Epithelial cell of esophagus (primary cell): Measurements from ENCODE around the gene TADA3.

Source experiments
- DNase-seq: peaks from one replicate; pipeline ENCODE4 v3.0.0; 2010; ENCODE audit warnings: low read depth
- H3K4me3 ChIP-seq: 2 replicates; pipeline ENCODE4 v1.5.1; 2011; ENCODE audit warnings: mild to moderate bottlenecking, low read length, control low read depth
- CTCF ChIP-seq: IDR thresholded peaks from 2 replicates; pipeline ENCODE4 v1.5.1; 2011; ENCODE audit warnings: low read depth, mild to moderate bottlenecking, low read length, control low read depth, inconsistent platforms; ENCODE audit not compliant: insufficient read depth; ENCODE audit errors: missing control alignments

The TADA3 gene

GRCh38 chr3:9762871-9763270 lies 29.4 kb downstream of the TADA3 start:
- no peak overlapping the region for H3K4me3 ChIP-seq
- no peak for TF ChIP-seq CTCF
- no peak for DNase-seq

- DNase-seq, result no peak
- no peak for TF ChIP-seq CTCF
- H3K4me3 ChIP-seq, result no peak overlapping the region
Observed at GRCh38 chr3:9761919-9762318, 30.4 kb downstream of the TADA3 start.

GRCh38 chr3:9760779-9761505 lies 31.3 kb downstream of the TADA3 start:
- no peak overlapping the region for H3K4me3 ChIP-seq
- DNase-seq, result no peak
- no peak for TF ChIP-seq CTCF

GRCh38 chr3:9757427-9757826 lies 34.8 kb downstream of the TADA3 start:
- no peak overlapping the region for H3K4me3 ChIP-seq
- TF ChIP-seq CTCF, result no peak
- DNase-seq, result no peak

- TF ChIP-seq CTCF, result no peak
- H3K4me3 ChIP-seq, result no peak overlapping the region
- DNase-seq, result no peak
Observed at GRCh38 chr3:9754678-9755077, 37.6 kb downstream of the TADA3 start.

GRCh38 chr3:9750556-9751411 lies 41.5 kb downstream of the TADA3 start:
- no peak for DNase-seq

More at GRCh38 chr3:9750556-9751411, 41.5 kb downstream of the TADA3 start:
- peak overlapping the region; percentile 68 for H3K4me3 ChIP-seq
- TF ChIP-seq CTCF, result no peak
